HepG2 (cell line): Measurements from ENCODE around the gene CAVIN2. TPM values are rescaled to one million over a fixed set of nuclear protein-coding genes. Genes with fewer than 3 reads are reported as not detected.
A peak's percentile ranks its signal among the peaks of the same experiment; 100 is the strongest.

ENCODE experiments used
- ARHGAP35 ChIP-seq: sonication (generic); formaldehyde crosslinking; IDR thresholded peaks from 2 replicates; pipeline ENCODE4 v1.9.0; 2022; ENCODE audit warnings: mild to moderate bottlenecking, inconsistent platforms, moderate library complexity, missing genetic modification reagents, borderline replicate concordance
- GZF1 ChIP-seq: sonication (generic); formaldehyde crosslinking; IDR thresholded peaks from 2 replicates; pipeline ENCODE4 v1.5.1; 2020; ENCODE audit warnings: mild to moderate bottlenecking, missing genetic modification reagents
- KMT2A ChIP-seq: sonication (generic); formaldehyde crosslinking; IDR thresholded peaks from 2 replicates; pipeline ENCODE4 v1.4.0; 2020; ENCODE audit warnings: missing genetic modification reagents
- MED8 ChIP-seq: sonication (generic); formaldehyde crosslinking; IDR thresholded peaks from 2 replicates; pipeline ENCODE4 v1.8.1; 2023; ENCODE audit warnings: mild to moderate bottlenecking, missing genetic modification reagents; ENCODE audit not compliant: insufficient replicate concordance
- RFX3 ChIP-seq: IDR thresholded peaks from 2 replicates; pipeline ENCODE4 v1.6.1; 2016; ENCODE audit warnings: missing biosample characterization, missing genetic modification reagents
- SMARCE1 ChIP-seq: fragments of 450-650 bp; IDR thresholded peaks from 2 replicates; pipeline ENCODE4 v1.6.1; 2017; ENCODE audit warnings: borderline replicate concordance
- ZFP62 ChIP-seq: sonication (generic); formaldehyde crosslinking; IDR thresholded peaks from 2 replicates; pipeline ENCODE4 v1.4.0; 2020; ENCODE audit warnings: missing genetic modification reagents
- ZFX ChIP-seq: sonication (generic); formaldehyde crosslinking; IDR thresholded peaks from 2 replicates; pipeline ENCODE4 v1.4.0; 2020; ENCODE audit warnings: mild to moderate bottlenecking, low read depth, missing genetic modification reagents, moderate library complexity
- ZKSCAN8 ChIP-seq: IDR thresholded peaks from 2 replicates; pipeline ENCODE4 v1.6.1; 2016; ENCODE audit warnings: borderline replicate concordance, missing genetic modification reagents, missing compliant biosample characterization
- ZNF589 ChIP-seq: sonication (generic); formaldehyde crosslinking; conservative IDR thresholded peaks from 2 replicates; pipeline ENCODE4 v1.8.0; 2022; ENCODE audit warnings: mild to moderate bottlenecking, moderate library complexity, missing genetic modification reagents
- polyA plus RNA-seq, 8 experiments: library from polyadenylated mRNA; depleted of rRNA in 3 of 8; stranded (reverse) in 7 of 8; unstranded in 1 of 8; fragments of >200 nt; fragmentation: Illumina TruSeq in 4 of 8; extraction: Trizol in 4 of 8; gene quantifications; 2 replicates each; pipeline versions ENCODE4 v1.2.1 to v1.2.3, GENCODE V29; 2011 to 2016; ENCODE audit warnings: low read depth in 4 of 8, missing spikeins in 1 of 8, mixed read lengths in 1 of 8; ENCODE audit not compliant: insufficient read depth in 1 of 8
- total RNA-seq, 5 experiments: library from RNA; depleted of rRNA; stranded (reverse); fragments of >200 nt; fragmentation: Illumina TruSeq; extraction: Trizol; gene quantifications; 2 replicates each; pipeline ENCODE4 v1.2.3, GENCODE V29; 2016; ENCODE audit warnings: low read depth in 1 of 5
- TF ChIP-seq, protein P1 (sequence below): IDR thresholded peaks from 2 replicates; pipeline ENCODE4 v1.6.1; 2018; ENCODE audit warnings: missing genetic modification reagents
- TF ChIP-seq, protein P2 (sequence below): sonication (generic); formaldehyde crosslinking; IDR thresholded peaks from 2 replicates; pipeline ENCODE4 v1.5.0; 2020; ENCODE audit warnings: missing genetic modification reagents, mild to moderate bottlenecking, borderline replicate concordance
- TF ChIP-seq, protein P3 (sequence below): sonication (generic); formaldehyde crosslinking; conservative IDR thresholded peaks from 2 replicates; pipeline ENCODE4 v1.8.1; 2023; ENCODE audit warnings: missing genetic modification reagents
- TF ChIP-seq, protein P4 (sequence below): IDR thresholded peaks from 2 replicates; pipeline ENCODE4 v1.6.1; 2016; ENCODE audit warnings: low read depth, borderline replicate concordance
- TF ChIP-seq, protein P5 (sequence below): conservative IDR thresholded peaks from 2 replicates; pipeline ENCODE4 v1.6.1; 2018; ENCODE audit warnings: missing genetic modification reagents
- TF ChIP-seq, protein P6 (sequence below): sonication (generic); formaldehyde crosslinking; IDR thresholded peaks from 2 replicates; pipeline ENCODE4 v1.4.0; 2020; ENCODE audit warnings: mild to moderate bottlenecking, missing genetic modification reagents
- TF ChIP-seq, protein P7 (sequence below): sonication (generic); formaldehyde crosslinking; IDR thresholded peaks from 2 replicates; pipeline ENCODE4 v1.4.0; 2020; ENCODE audit warnings: missing genetic modification reagents, mild to moderate bottlenecking, borderline replicate concordance
- TF ChIP-seq, protein P8 (sequence below): sonication (generic); formaldehyde crosslinking; IDR thresholded peaks from 2 replicates; pipeline ENCODE4 v1.5.1; 2020; ENCODE audit warnings: mild to moderate bottlenecking, missing genetic modification reagents, borderline replicate concordance

The CAVIN2 gene
- total and polyA plus RNA-seq, 2 of the 13 experiments (the other 11 are each of a cell fraction or from before 2014, with no cell fraction given) = 7.6 to 38.8 TPM

DNA sequence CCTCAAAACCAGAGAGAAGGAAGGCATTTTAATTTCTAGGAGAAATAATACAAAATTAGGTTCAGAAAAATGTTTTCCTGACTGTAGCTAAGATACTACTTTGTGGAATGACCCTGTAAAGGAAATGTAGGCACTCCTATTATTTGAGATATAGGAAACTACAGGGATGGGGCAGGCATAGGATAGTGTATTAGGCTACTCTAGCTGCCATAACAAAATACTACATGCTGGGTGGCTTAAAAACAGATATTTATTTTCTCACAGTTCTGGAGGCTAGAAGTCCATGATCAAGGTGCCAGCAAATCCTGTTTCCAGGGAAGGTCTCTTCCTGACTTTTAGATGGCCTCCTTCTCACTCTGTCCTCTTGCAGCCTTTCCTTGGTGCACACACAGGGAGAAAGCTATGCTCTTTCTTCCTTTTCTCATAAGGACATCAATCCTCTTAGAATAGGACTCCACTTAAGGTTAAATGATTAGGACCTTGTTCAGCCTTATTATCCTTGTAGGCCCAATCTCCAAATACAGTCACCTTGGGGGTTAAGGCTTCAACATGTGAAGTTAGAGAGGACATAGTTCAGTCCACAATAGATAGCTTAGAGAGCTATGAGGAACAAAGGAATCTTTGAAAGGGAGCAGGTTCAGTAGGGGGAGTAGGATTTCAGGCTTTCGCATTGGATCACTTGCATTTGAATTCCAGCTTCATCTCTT lies 14.0 kb upstream of the CAVIN2 start (continued):
- TF ChIP-seq, protein P1, sequence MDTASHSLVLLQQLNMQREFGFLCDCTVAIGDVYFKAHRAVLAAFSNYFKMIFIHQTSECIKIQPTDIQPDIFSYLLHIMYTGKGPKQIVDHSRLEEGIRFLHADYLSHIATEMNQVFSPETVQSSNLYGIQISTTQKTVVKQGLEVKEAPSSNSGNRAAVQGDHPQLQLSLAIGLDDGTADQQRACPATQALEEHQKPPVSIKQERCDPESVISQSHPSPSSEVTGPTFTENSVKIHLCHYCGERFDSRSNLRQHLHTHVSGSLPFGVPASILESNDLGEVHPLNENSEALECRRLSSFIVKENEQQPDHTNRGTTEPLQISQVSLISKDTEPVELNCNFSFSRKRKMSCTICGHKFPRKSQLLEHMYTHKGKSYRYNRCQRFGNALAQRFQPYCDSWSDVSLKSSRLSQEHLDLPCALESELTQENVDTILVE = no peak; the same call in 1 of the 2 replicates
- no peak for TF ChIP-seq ZNF589 (CRISPR knock-in tag)
- TF ChIP-seq, protein P2, sequence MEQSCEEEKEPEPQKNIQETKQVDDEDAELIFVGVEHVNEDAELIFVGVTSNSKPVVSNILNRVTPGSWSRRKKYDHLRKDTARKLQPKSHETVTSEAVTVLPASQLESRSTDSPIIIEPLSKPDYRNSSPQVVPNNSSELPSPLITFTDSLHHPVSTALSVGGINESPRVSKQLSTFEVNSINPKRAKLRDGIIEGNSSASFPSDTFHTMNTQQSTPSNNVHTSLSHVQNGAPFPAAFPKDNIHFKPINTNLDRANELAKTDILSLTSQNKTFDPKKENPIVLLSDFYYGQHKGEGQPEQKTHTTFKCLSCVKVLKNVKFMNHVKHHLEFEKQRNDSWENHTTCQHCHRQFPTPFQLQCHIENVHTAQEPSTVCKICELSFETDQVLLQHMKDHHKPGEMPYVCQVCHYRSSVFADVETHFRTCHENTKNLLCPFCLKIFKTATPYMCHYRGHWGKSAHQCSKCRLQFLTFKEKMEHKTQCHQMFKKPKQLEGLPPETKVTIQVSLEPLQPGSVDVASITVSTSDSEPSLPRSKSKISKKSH = no peak
- TF ChIP-seq, protein P3, sequence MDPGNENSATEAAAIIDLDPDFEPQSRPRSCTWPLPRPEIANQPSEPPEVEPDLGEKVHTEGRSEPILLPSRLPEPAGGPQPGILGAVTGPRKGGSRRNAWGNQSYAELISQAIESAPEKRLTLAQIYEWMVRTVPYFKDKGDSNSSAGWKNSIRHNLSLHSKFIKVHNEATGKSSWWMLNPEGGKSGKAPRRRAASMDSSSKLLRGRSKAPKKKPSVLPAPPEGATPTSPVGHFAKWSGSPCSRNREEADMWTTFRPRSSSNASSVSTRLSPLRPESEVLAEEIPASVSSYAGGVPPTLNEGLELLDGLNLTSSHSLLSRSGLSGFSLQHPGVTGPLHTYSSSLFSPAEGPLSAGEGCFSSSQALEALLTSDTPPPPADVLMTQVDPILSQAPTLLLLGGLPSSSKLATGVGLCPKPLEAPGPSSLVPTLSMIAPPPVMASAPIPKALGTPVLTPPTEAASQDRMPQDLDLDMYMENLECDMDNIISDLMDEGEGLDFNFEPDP (CRISPR knock-in tag) = no peak
- TF ChIP-seq, protein P4, sequence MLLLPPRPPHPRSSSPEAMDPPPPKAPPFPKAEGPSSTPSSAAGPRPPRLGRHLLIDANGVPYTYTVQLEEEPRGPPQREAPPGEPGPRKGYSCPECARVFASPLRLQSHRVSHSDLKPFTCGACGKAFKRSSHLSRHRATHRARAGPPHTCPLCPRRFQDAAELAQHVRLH (CRISPR knock-in tag) = no peak
- no peak for TF ChIP-seq ZFP62 (CRISPR knock-in tag)
- TF ChIP-seq ARHGAP35 (CRISPR knock-in tag) = no peak
- no peak for TF ChIP-seq MED8
- TF ChIP-seq ZFX (CRISPR knock-in tag) = peak; percentile 72
- TF ChIP-seq, protein P5, sequence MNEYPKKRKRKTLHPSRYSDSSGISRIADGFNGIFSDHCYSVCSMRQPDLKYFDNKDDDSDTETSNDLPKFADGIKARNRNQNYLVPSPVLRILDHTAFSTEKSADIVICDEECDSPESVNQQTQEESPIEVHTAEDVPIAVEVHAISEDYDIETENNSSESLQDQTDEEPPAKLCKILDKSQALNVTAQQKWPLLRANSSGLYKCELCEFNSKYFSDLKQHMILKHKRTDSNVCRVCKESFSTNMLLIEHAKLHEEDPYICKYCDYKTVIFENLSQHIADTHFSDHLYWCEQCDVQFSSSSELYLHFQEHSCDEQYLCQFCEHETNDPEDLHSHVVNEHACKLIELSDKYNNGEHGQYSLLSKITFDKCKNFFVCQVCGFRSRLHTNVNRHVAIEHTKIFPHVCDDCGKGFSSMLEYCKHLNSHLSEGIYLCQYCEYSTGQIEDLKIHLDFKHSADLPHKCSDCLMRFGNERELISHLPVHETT (CRISPR knock-in tag) = no peak
- TF ChIP-seq, protein P6, sequence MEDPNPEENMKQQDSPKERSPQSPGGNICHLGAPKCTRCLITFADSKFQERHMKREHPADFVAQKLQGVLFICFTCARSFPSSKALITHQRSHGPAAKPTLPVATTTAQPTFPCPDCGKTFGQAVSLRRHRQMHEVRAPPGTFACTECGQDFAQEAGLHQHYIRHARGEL (CRISPR knock-in tag) = no peak
- TF ChIP-seq SMARCE1 = no peak
- TF ChIP-seq, protein P7, sequence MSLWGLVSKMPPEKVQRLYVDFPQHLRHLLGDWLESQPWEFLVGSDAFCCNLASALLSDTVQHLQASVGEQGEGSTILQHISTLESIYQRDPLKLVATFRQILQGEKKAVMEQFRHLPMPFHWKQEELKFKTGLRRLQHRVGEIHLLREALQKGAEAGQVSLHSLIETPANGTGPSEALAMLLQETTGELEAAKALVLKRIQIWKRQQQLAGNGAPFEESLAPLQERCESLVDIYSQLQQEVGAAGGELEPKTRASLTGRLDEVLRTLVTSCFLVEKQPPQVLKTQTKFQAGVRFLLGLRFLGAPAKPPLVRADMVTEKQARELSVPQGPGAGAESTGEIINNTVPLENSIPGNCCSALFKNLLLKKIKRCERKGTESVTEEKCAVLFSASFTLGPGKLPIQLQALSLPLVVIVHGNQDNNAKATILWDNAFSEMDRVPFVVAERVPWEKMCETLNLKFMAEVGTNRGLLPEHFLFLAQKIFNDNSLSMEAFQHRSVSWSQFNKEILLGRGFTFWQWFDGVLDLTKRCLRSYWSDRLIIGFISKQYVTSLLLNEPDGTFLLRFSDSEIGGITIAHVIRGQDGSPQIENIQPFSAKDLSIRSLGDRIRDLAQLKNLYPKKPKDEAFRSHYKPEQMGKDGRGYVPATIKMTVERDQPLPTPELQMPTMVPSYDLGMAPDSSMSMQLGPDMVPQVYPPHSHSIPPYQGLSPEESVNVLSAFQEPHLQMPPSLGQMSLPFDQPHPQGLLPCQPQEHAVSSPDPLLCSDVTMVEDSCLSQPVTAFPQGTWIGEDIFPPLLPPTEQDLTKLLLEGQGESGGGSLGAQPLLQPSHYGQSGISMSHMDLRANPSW (CRISPR knock-in tag) = 0 out of 2 replicates have a peak, but pooled peaks have one; percentile 71
- TF ChIP-seq ZKSCAN8 (CRISPR knock-in tag) = peak; percentile 35; the same call in 1 of the 2 replicates
- no peak for TF ChIP-seq KMT2A (CRISPR knock-in tag)
- TF ChIP-seq GZF1 (CRISPR knock-in tag) = no peak
- TF ChIP-seq, protein P8, sequence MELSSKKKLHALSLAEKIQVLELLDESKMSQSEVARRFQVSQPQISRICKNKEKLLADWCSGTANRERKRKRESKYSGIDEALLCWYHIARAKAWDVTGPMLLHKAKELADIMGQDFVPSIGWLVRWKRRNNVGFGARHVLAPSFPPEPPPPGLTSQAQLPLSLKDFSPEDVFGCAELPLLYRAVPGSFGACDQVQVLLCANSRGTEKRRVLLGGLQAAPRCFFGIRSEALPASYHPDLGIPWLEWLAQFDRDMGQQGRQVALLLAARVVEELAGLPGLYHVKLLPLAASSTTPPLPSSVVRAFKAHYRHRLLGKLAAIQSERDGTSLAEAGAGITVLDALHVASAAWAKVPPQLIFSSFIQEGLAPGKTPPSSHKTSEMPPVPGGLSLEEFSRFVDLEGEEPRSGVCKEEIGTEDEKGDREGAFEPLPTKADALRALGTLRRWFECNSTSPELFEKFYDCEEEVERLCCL (CRISPR knock-in tag) = no peak
- no peak for TF ChIP-seq RFX3
